ENCODE results near the gene HIVEP1.

GRCh38 chr6:11979866-11980265, 32.2 kb upstream of the HIVEP1 start:
- TF ChIP-seq CTCF (IDR thresholded peaks at IDR 0.05) (no peak), POLR2AphosphoS5 (IDR thresholded peaks at IDR 0.05) (no peak)
